Gastrocnemius medialis (tissue), 4 donors: Measurements from ENCODE around the gene FASN. TPM values are rescaled to one million over a fixed set of nuclear protein-coding genes. Genes with fewer than 3 reads are reported as not detected.

Experiments
- ATAC-seq, 2 donors: fragments of 150-250 bp; one replicate each; pipeline ENCODE4 v1.9.1; 2016
- DNase-seq, 2 donors: peaks; one replicate each; pipeline ENCODE4 v3.0.0-alpha.2; 2019
- H3K27ac ChIP-seq, 4 donors: fragments of 200-600 bp; sonication (generic); 1 replicate in 1 of 4; 2 replicates in 3 of 4; pipeline ENCODE4 v1.5.1; 2016 to 2018; ENCODE audit warnings: mild to moderate bottlenecking in 2 of 4, moderate library complexity in 1 of 4
- H3K27me3 ChIP-seq, 3 donors: fragments of 200-600 bp; sonication (generic) in 2 of 3; 1 replicate in 1 of 3; 2 replicates in 2 of 3; pipeline versions ENCODE4 v1.5.1 to v1.6.0; 2016 to 2019; ENCODE audit warnings: mild to moderate bottlenecking in 1 of 3, moderate library complexity in 1 of 3
- H3K36me3 ChIP-seq, 2 donors: fragments of 200-600 bp; sonication (generic) in 1 of 2; one replicate each; pipeline ENCODE4 v1.5.1; 2017 to 2018
- H3K4me1 ChIP-seq, 2 donors: fragments of 200-600 bp; sonication (generic) in 1 of 2; one replicate each; pipeline ENCODE4 v1.5.1; 2016 to 2017; ENCODE audit warnings: mild to moderate bottlenecking in 2 of 2
- H3K4me3 ChIP-seq, 4 donors: fragments of 200-600 bp; sonication (generic) in 3 of 4; 1 replicate in 1 of 4; 2 replicates in 3 of 4; pipeline ENCODE4 v1.5.1; 2016 to 2019; ENCODE audit warnings: mild to moderate bottlenecking in 2 of 4
- H3K9me3 ChIP-seq, 3 donors: fragments of 200-600 bp; sonication (generic) in 2 of 3; 1 replicate in 1 of 3; 2 replicates in 2 of 3; pipeline ENCODE4 v1.5.1; 2016 to 2019
- POLR2A ChIP-seq, 2 donors: fragments of 450-650 bp; IDR thresholded peaks; one replicate each; pipeline ENCODE4 v1.6.1; 2017; ENCODE audit warnings: antibody characterized with exemption in 2 of 2, mild to moderate bottlenecking in 2 of 2, moderate library complexity in 2 of 2
- in situ Hi-C, 4 donors: fragments of 200-750 bp; cut with MboI; loops; one replicate each; pipeline versions ENCODE4 v1.15.0 to v1.8.0; 2017; ENCODE audit warnings: low sequenced_read_pairs in 4 of 4
- intact Hi-C: fragments of 100-400 bp; cut with DNase I; formaldehyde crosslinking; loops from one replicate; pipeline ENCODE4 v1.15.1; 2023; ENCODE audit warnings: low total_unique reads
- total RNA-seq, 4 donors: library from RNA; depleted of rRNA; stranded (reverse); fragments of >200 nt; gene quantifications; one replicate each; pipeline versions ENCODE4 v1.1.0 to v1.2.3, GENCODE V29; 2016
- TF ChIP-seq, protein P1 (sequence below), 5 experiments: fragments of 450-650 bp in 3 of 5; fragments of 200-600 bp in 2 of 5; sonication (generic) in 2 of 5; IDR thresholded peaks in 4 of 5; conservative IDR thresholded peaks in 1 of 5; 1 replicate in 4 of 5; 2 replicates in 1 of 5; pipeline ENCODE4 v1.5.1; 2016 to 2019; ENCODE audit warnings: antibody characterized with exemption in 5 of 5, mild to moderate bottlenecking in 3 of 5, moderate library complexity in 3 of 5

The FASN gene
- total RNA-seq, 4 donors from 2014 or later = 16.3 to 34.5 (median 26.3) TPM

GRCh38 chr17:82073446-82073845 lies 24.6 kb downstream of the FASN start:
- no peak for TF ChIP-seq POLR2A (IDR thresholded peaks at IDR 0.05)
- TF ChIP-seq, protein P1, sequence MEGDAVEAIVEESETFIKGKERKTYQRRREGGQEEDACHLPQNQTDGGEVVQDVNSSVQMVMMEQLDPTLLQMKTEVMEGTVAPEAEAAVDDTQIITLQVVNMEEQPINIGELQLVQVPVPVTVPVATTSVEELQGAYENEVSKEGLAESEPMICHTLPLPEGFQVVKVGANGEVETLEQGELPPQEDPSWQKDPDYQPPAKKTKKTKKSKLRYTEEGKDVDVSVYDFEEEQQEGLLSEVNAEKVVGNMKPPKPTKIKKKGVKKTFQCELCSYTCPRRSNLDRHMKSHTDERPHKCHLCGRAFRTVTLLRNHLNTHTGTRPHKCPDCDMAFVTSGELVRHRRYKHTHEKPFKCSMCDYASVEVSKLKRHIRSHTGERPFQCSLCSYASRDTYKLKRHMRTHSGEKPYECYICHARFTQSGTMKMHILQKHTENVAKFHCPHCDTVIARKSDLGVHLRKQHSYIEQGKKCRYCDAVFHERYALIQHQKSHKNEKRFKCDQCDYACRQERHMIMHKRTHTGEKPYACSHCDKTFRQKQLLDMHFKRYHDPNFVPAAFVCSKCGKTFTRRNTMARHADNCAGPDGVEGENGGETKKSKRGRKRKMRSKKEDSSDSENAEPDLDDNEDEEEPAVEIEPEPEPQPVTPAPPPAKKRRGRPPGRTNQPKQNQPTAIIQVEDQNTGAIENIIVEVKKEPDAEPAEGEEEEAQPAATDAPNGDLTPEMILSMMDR (IDR thresholded peaks at IDR 0.05 in 4 of 5, conservative IDR thresholded peaks at IDR 0.05 in 1 of 5) = no peak

DNA sequence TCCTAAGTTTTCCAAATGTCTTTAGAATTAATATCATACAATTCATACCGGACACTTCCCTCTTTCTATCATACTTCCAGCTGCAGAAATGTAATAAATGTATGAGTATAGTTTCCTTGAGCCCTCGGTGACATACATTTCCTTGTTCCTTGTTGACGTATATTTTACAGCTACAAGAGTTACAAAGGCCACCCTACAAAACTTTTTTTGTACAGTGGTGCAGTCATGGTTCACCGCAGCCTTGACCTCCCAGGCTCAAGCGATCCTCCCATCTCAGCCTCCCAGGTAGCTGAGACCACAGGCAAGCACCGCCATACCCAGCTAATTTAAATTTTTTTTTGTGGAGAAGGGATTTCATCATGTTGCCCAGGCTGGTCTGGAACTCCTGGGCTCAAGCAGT lies 25.2 kb downstream of the FASN start:
- in situ Hi-C loops (no loop called here), intact Hi-C loops (loop anchor here (10.0 kb wide), 1 partner anchor 68 kb away; no protein-coding TSS in a partner anchor)
- Histone ChIP-seq H3K27me3 (no peaks in the 10 kb centered on the region), H3K4me1 (no peaks in the 10 kb centered on the region), H3K9me3 (no peaks in the 10 kb centered on the region), H3K36me3 (no peaks in the 10 kb centered on the region), H3K4me3 (no peak overlapping the region), H3K27ac (no peak overlapping the region)
- DNase-seq (no peak), ATAC-seq (no peak)
- TF ChIP-seq POLR2A (IDR thresholded peaks at IDR 0.05) = no peak
- TF ChIP-seq, protein P1 (IDR thresholded peaks at IDR 0.05 in 4 of 5, conservative IDR thresholded peaks at IDR 0.05 in 1 of 5) = no peak

More at GRCh38 chr17:82073446-82073845, 24.6 kb downstream of the FASN start:
- in situ Hi-C loops (no loop called here), intact Hi-C loops (loop anchor here (10.0 kb wide), 1 partner anchor 69 kb away; no protein-coding TSS in a partner anchor)
- ATAC-seq = no peak
- H3K9me3 ChIP-seq = no peaks in the 10 kb centered on the region
- H3K27ac ChIP-seq = no peak overlapping the region
- H3K4me3 ChIP-seq = no peak overlapping the region
- no peaks in the 10 kb centered on the region for H3K36me3 ChIP-seq
- H3K4me1 ChIP-seq = no peaks in the 10 kb centered on the region
- DNase-seq = no peak
- no peaks in the 10 kb centered on the region for H3K27me3 ChIP-seq

DNA sequence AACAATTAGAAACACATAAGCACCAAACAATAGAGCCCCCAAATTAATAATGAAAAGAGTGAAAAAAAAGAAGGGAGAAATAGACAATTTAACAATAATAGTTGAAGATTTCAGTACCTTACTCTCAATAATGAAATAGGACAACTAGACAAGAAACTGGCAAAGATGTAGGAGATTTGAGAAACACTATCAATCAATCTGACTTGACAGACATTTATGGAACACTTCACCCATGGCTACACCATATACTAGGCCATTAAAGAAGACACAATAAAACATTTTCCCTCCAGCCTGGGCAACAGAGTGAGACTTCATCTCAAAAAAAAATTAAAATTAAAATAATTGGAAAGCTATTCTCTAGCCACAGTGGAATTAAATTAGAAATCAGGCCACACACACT lies 27.4 kb downstream of the FASN start:
- intact Hi-C loops (loop anchor here (10.0 kb wide), 1 partner anchor 66 kb away; no protein-coding TSS in a partner anchor), in situ Hi-C loops (no loop called here)
- H3K4me1 ChIP-seq = peaks cover 0 to 9% of the 10 kb centered on the region in 2 donors
- H3K27ac ChIP-seq = no peak overlapping the region
- no peak overlapping the region for H3K4me3 ChIP-seq
- no peak for DNase-seq
- H3K27me3 ChIP-seq = no peaks in the 10 kb centered on the region
- no peaks in the 10 kb centered on the region for H3K36me3 ChIP-seq
- no peak for ATAC-seq
- no peaks in the 10 kb centered on the region for H3K9me3 ChIP-seq
- TF ChIP-seq, protein P1 (IDR thresholded peaks at IDR 0.05 in 4 of 5, conservative IDR thresholded peaks at IDR 0.05 in 1 of 5) = no peak

GRCh38 chr17:82065638-82066303 lies 32.3 kb downstream of the FASN start, which contains the start of gene DUS1L:
Gene DUS1L, minus strand, starts transcription at chr17:82065804. Its CDS starts 745 bp downstream, at chr17:82065059.
- DNase-seq = peak; percentile 31 to 54
- Histone ChIP-seq H3K4me3 (peak within 1 kb of the TSS; percentile 87 to 96 (median 90)), H3K4me1 (peaks cover 13 to 27% of the 10 kb centered on the region in 2 donors), H3K27ac (peak within 1 kb of the TSS; percentile 80 to 93 (median 88)), H3K9me3 (no peaks in the 10 kb centered on the region), H3K36me3 (peaks cover 0 to 24% of the 10 kb centered on the region in 2 donors), H3K27me3 (no peaks in the 10 kb centered on the region)
- TF ChIP-seq POLR2A (IDR thresholded peaks at IDR 0.05) = peak in 1 of 2 donors; percentile 65
- TF ChIP-seq, protein P1 (IDR thresholded peaks at IDR 0.05 in 4 of 5, conservative IDR thresholded peaks at IDR 0.05 in 1 of 5) = peak in 1 of 5 experiments; percentile 27
- peak; percentile 85 to 94 for ATAC-seq
- intact Hi-C loops (no loop called here), in situ Hi-C loops (no loop called here)
